Measurements from ENCODE around the gene GLG1.

GLG1 gene

GRCh38 chr16:74608944-74609343 lies 2.0 kb upstream of the GLG1 start:
- DNase-seq (ENCODE audit: low read depth in 2 of 2) = no peak

GRCh38 chr16:74608381-74608780 lies 1.5 kb upstream of the GLG1 start:
- DNase-seq (ENCODE audit: low read depth in 2 of 2) = no peak

- no peak for DNase-seq (ENCODE audit: low read depth in 2 of 2)
Measured at GRCh38 chr16:74607962-74608356, 1.0 kb upstream of the GLG1 start.

- DNase-seq (ENCODE audit: low read depth in 2 of 2) = no peak
Measured at GRCh38 chr16:74607310-74607961, 522 bp upstream of the GLG1 start.

- no peak for DNase-seq (ENCODE audit: low read depth in 2 of 2)
Measured at GRCh38 chr16:74605746-74606520, 981 bp downstream of the GLG1 start.

- no peak for DNase-seq (ENCODE audit: low read depth in 2 of 2)
Measured at GRCh38 chr16:74605332-74605731, 1.6 kb downstream of the GLG1 start.

GRCh38 chr16:74603848-74604247 lies 3.1 kb downstream of the GLG1 start:
- no peak for DNase-seq (ENCODE audit: low read depth in 2 of 2)

- DNase-seq (ENCODE audit: low read depth in 2 of 2) = no peak
Measured at GRCh38 chr16:74601126-74601871, 5.6 kb downstream of the GLG1 start.

GRCh38 chr16:74596586-74596985 lies 10.3 kb downstream of the GLG1 start:
- DNase-seq (ENCODE audit: low read depth in 2 of 2) = no peak

- no peak for DNase-seq (ENCODE audit: low read depth in 2 of 2)
Measured at GRCh38 chr16:74592847-74593246, 14.1 kb downstream of the GLG1 start.

- no peak for DNase-seq (ENCODE audit: low read depth in 2 of 2)
Measured at GRCh38 chr16:74591876-74592650, 14.9 kb downstream of the GLG1 start.

- no peak for DNase-seq (ENCODE audit: low read depth in 2 of 2)
Measured at GRCh38 chr16:74586948-74587347, 20.0 kb downstream of the GLG1 start.

- DNase-seq (ENCODE audit: low read depth in 2 of 2) = no peak
Measured at GRCh38 chr16:74585846-74586443, 21.0 kb downstream of the GLG1 start.

GRCh38 chr16:74583926-74584666 lies 22.8 kb downstream of the GLG1 start:
- DNase-seq (ENCODE audit: low read depth in 2 of 2) = no peak

GRCh38 chr16:74582970-74583369 lies 23.9 kb downstream of the GLG1 start:
- no peak for DNase-seq (ENCODE audit: low read depth in 2 of 2)

- DNase-seq (ENCODE audit: low read depth in 2 of 2) = no peak
Measured at GRCh38 chr16:74580833-74581232, 26.1 kb downstream of the GLG1 start.

GRCh38 chr16:74578838-74579237 lies 28.1 kb downstream of the GLG1 start:
- no peak for DNase-seq (ENCODE audit: low read depth in 2 of 2)

- no peak for DNase-seq (ENCODE audit: low read depth in 2 of 2)
Measured at GRCh38 chr16:74578433-74578832, 28.5 kb downstream of the GLG1 start.

GRCh38 chr16:74577882-74578366 lies 29.0 kb downstream of the GLG1 start:
- DNase-seq (ENCODE audit: low read depth in 2 of 2) = peak; percentile 28 to 36

- DNase-seq (ENCODE audit: low read depth in 2 of 2) = no peak
Measured at GRCh38 chr16:74575807-74576643, 30.9 kb downstream of the GLG1 start.

Measured in fibroblast of skin of left quadriceps (primary cell).